Myocyte (in vitro differentiated cells): ENCODE measurements around the gene CCDC12. TPM values are rescaled to one million over a fixed set of nuclear protein-coding genes. Genes with fewer than 3 reads are reported as not detected.
A peak's percentile ranks its signal among the peaks of the same experiment; 100 is the strongest.
"Not testable (repeated sequence)": the region's sequence is repeated elsewhere in the genome, so short reads cannot be mapped to it uniquely, and the experiment has no call there.

Experiments
- DNase-seq: peaks from one replicate; pipeline ENCODE4 v3.0.0-alpha.2; 2012; ENCODE audit warnings: low read depth
- total RNA-seq: library from RNA; depleted of rRNA; stranded (reverse); fragments of >200 nt; gene quantifications from 2 replicates; pipeline ENCODE4 v1.2.3, GENCODE V29; 2014

CCDC12 gene
- total RNA-seq, 1 donor from 2014 or later = 22.6 TPM

DNA sequence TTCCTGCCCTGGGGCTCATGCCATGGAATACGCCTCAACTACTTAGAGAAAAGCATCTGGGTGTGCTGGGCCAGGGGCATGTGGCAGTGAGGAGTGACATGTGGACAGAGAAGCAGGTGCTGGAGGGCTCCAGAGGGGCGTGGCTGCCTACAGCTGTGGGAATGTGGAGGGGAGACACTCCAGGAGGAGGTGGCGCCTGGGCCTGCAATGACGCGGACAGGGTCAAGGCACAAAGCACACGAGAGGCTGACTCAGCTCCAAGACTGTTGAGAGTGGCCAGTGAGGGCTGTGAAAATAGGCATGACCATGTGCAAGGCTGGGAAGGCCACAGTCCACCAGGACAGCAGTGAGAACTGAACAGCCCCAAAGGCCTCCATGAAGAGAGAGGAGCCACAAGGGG, 50.5 kb downstream of the CCDC12 start:
- peak; percentile 99 for DNase-seq

DNA sequence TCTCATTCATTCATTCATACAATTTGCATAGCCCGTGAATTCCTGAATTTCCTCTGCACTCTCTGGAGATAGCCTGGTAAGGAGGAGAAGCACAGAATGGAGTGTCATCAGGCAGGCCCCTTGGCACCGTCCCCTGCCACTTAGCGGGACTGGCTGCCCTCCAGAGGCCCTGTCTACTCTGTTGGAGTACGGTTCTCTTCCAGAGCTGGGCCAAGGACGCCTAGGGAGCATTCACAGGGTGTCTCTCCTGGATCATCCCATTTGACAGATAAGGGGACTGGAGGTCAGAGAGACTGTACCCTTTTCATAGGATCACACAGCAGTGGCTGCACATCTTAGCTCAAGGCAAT, 51.0 kb downstream of the CCDC12 start:
- no peak for DNase-seq

DNA sequence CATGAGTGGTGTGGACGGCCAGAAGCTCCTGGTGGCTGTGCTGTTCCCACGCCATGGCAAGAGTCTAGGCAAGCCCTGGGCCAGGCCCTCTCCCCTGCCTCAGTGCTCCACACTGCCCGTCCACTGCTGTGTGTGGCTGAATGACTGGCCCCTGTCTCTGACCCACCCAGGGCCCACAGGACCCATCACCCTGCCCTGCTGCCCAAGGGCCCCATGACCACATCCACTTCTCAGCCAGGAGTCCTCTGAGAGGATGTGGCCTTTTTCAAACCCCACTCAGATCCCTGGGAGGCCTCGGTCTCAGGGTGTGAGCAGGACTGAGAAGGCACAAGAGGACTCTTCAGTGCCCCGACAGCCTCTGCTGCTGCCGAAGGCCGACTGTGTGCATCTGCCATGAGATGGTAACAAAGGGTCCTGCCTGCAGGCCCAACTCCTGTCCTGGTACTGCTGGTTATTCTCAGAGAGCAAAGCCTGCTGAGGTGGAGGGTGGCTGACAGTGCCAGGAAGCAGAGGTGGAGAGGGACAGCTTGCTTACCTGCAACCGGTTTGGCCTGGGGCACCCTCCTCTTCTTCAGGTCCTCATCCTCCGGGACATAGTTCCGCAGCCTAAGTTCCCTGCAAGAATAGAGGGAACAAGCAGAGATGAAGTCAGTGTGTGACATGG, 51.5 kb downstream of the CCDC12 start:
- no peak for DNase-seq

DNA sequence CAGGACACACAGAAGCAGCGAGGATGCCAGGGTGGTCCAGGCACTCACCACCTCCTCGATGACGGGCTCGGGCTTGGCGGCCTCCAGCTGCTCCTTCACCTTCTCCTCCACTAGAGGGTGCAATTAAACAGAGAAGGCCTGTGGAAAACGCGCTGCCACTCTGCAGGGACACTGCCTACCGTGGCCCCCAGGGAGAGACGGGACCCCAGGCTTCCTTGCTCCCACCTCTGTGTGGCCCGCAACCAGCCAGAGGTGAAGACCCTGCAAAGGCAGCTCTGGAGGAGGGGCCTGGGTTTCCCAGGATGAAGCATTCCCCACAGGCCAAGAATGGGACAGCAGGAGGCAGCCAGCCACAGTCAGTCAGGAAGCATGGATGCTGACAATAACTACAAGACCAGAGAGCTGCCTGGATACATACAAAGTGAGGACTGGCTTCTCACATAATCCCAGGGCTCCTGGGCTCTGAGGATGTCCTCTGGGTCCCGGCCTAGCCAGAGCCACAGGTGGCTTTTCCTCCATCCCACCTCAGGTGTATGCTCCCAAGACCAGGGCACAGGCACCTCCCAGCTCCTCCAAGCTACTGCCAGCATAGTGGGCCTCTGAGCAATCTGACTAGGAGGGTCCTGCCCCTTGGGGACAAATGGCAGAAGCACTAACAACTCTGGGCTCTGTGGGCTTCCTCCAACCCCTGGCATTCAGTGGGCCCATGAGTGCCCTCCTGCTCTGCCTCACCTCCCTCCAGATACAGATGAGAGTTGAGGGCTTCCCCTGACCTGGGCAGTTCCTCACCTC, 52.8 kb downstream of the CCDC12 start:
- peak; percentile 49 for DNase-seq

DNA sequence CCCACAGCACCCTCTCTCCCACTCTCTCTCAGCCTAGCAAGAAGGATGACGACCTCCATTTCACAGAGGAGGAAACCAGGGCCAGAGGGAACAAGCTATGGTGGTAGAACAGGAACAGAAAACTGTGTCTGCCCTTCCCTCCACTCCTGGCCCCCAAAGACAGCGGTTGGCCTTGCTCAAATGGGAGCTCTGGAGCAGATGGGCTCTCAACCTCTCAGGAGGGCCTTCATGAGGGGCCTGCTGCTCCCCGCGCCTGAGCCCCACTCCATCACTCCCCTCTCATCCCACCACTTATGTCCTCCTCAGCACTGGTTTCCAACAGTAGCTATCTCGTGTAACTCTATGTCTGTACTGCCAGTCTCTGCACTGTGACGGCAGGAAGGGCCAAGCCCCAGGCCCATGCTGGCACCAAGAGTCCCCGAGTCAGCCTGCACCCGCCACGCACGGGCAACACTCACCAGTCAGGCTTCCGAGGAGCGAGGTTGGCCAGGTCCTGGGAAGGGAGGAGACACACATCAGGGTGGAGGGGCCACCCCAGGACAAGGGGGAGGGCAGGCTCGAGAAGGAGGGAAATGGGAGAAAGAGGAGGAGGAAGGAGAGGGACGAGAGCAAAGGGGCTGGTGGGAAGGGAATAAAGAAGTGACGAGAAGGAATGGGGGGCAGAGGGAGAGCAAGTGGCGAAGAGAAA, 53.5 kb downstream of the CCDC12 start:
- DNase-seq = no peak

DNA sequence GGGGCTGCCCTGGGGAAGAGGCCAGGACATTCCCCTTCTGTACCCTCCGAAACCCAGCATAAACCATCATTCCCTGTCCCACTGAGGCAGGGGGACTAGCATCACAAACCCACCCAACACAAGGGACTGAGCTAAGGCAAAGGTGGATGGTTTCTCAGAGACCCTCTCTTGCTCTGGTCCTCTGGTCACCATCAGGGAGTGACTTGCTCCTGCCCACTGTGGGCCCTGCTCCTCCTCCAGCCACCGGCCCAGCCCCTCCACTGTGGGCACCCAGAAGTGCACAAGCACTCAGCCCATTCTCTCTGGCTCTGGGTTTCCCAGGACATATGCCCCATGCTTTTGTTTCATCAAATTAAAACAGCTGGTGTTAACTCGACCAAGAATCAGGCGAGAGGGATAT, 54.1 kb downstream of the CCDC12 start:
- DNase-seq = no peak

DNA sequence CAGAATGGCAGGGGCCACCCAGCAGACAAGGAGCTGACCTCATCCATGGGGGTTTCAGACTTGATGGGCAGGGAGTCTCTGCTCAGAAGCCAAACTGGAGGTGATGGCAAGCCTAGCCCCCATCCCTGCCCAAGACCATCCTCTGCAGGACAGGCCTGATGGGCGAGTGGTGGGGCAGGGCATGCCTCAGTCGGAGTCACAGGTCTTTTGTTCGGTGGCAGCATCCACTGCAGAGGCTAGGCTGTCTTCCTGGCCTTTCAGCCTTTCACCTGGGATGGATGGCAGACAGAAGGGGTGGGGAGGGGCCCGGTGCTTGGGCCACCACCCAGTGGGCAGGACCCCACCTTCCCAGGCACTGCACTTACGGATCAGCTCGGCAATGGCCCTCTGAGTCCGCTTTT, 54.7 kb downstream of the CCDC12 start:
- no peak for DNase-seq

DNA sequence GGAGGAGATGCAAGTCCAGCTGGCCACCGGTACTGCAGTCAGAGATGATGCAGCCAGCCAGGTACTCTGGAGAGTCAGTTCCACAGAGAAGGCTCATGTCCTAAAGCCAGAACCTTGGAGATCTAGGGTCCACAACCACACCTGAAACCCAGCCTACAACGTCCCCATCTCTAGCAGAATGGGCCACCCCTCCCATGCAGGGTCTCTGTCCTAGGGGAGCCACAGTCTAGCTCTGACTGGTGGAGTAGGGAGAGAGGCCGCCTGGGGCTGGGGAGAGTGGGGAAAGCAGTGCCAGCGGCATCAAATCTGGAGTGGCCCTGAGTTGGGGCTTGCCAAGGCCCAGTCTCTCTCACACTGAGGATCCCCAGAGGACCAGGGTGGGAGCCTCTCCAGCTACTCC, 55.5 kb downstream of the CCDC12 start:
- DNase-seq = no peak

DNA sequence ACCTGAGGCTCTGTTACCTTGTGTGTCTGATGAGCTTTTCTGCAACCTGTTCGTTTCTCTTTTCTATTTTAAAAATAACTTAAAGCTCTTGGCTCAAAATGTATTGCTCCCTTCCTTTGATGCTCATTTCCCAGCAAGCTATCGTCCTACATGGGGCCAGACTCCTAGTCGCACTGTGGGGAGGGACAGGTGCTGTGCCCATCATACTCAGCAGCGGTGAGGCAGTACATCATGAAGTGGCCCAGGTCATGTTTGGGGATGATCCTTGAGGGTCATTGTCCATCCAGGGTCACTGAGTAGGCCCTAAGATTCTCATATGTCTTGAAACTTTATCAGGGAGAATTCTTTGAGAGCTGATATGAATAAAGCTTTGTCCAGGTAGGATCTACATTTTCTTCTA, 57.9 kb downstream of the CCDC12 start:
- no peak for DNase-seq

DNA sequence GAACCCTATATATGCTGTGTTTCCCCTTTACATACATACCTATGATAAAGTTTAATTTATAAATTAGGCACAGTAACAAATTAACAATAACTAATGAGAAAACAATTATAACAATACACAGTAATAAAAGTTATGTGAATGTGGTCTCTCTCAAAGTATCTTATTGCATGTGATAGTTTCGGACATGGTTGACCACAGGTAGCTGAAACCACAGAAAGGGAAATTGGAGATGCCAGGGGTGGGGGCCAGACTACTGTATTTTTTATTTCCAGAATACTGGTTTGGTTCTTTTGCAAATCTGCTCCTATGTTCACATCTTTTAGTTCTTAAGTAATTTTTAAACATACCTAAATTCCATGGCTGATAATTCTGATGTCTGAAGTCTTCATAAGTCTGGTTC, 58.3 kb downstream of the CCDC12 start:
- peak; percentile 17 for DNase-seq

DNA sequence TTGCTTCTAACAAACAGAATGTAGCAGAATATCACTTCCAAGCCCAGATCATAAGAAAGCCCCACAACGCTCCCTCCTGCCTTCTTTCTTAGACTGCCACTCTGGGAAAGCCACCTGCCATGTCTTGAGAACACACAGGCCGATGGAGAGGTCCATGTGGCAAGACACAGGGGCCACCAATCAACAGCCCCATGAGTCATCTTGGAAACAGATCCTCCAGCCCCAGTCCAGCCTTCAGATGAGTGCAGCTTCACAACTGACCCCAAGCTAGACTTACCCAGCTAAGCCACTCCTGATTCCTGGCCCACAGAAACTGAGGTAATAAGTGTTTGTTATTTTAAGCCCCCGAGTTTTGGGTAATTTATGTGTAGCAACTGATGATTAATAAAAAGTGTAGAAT, 59.3 kb downstream of the CCDC12 start:
- no peak for DNase-seq

DNA sequence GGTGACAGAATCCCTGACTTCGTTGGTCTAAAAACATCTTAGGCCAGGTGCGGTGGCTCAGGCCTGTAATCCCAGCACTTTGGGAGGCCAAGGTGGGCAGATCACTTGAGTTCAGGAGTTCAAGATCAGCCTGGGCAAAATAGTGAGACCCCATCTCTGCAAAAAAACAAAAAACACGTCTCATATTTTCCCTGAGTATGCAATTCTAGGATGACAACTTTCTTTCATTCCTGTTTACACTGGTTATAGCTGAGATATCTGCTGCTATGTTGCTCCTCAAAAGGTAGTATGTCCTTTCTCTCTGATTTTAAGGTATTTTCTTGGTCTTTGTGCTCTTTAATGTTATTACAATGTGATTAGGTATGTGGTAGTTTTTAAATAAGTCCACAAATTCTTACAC, 59.7 kb downstream of the CCDC12 start:
- no peak for DNase-seq

DNA sequence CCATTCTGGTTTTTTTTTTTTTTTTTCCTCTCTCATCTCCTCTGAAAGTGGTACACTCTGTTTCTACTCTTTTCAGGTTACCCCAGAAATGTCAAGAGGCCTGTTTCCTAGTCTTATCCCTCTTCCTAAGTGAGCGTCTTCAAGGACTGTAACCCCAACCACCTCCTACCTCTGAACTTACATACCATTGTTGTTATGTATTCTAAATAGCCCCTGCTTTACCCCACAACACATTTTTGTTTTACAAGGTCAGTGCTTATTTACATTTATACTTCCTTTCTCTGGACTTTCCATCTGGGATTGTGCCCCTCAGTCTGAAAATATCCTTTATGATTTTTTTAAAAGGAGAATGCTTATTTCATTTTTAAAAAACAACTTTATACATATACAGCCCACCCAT, 60.3 kb downstream of the CCDC12 start:
- DNase-seq = no peak

DNA sequence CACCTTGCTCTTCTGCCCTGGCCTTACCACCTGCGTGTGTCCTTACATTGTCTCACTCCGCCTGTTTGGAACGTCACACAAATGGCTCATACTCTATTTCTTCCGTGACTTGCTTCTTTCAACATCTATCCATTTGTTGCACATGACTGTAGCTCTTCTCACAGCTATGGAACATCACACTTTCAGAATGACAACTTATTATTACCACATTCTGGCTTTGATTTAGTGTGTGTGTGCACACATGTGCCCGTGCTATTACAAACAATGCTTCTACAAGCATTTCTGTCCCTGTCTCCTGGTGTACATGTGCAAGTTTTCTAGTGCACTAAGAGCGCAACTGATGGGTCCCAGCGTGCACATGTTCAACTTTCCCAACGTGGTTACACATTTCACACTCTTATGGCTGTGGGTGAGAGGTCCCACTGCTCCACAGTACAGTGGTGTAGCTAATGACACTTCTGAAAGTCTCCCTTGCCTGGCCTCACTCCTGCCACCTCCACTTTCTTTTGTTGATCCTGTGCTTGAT, 61.2 kb downstream of the CCDC12 start:
- no peak for DNase-seq

DNA sequence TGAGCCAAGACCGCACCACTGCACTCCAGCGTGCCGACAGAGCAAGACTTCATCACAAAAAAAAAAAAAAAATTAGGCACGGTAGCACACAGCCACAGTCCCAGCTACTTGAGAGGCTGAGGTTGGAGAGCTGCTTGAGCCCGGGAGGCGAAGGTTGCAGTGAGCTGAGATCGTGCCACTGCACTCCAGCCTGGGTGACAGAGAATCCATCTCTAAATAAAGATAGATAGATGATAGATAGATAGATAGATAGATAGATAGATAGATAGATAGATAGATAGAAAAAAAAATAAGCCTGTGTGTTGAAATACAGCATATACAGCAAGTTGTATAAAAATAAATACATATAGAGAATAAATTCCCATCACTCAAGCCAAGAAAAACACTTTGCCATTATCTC, 61.7 kb downstream of the CCDC12 start:
- DNase-seq = no peak

DNA sequence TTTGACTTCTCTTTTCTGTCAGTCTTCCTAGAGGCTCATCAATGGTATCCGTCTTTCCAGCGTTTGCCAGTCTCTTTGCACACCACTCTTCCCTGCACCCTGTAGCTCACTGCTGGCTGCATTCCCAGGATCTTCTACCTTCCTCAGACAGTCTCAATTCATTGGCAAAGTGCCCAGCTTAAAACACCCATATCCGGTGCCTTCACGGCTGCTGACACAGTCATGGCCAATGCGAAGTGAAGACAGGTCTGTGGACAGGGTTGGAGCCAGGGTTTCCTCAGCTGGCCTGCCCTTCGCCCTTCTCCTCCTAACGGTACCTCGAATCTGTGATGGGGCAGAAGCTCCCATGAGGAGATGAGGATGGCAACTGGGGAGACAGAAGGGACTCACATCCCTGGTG, 62.9 kb downstream of the CCDC12 start:
- no peak for DNase-seq

DNA sequence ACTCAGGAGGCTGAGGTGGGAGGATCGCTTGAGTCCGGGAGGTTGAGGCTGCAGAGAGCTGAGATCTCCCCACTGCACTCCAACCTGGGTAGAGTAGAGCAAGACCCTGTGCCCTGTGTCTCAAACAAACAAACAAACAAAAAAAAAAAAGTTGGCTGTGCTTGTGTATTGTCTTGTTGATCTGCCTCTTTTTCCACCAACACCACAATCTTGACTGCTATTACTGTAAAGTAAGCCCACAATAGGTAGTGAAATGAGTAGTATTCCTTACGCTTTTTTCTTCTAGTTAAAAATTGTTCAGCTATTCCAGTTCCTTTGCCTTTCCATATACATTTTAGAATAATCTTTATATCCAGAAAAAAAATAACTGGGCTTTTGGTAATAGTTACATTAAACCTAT, 63.6 kb downstream of the CCDC12 start:
- DNase-seq = no peak

DNA sequence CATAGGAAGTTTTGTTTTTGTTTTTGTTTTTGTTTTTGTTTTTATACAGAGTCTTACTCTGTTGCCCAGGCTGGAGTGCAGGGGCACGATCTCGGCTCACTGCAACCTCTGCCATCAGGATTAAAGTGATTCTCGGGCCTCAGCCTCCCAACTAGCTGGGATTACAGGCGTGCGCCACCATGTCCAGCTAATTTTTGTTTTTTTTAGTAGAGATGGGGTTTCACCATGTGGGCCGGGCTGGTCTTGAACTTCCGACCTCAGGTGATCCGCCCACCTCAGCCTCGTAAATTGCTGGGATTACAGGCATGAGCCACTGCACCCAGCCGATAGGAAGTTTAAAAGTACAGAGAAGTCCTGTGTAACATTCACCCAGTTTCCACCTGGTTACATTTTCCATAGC, 65.6 kb downstream of the CCDC12 start:
- not testable (repeated sequence) for DNase-seq

DNA sequence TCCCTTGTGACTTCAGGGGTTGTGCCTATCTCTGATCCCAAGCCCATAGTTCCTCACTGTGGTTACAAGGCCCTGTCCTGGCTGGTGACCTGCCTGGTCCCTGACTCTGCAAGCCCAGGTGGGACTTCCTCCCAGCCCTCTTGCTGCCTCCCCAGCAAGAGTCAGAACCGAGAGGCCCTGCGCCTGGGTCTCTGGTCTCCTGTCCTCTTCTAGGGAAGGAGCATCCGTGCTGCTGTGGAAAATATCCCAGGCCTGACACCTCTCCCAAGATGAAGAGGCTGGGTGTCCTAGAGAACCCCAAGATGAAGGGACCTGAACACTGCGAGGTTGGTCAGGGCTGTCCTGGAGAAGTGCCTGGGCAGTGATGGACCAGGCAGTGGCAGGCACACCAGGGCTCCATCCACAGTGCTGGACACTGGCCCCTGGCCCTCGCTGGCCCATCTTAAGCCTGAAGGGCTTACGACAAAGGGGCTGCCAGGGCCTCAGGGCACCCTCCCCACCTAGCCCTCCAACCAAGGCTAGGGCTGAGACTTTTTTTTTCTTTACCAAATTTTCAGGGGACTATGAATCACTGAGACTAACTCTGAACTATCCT, 66.3 kb downstream of the CCDC12 start:
- no peak for DNase-seq

DNA sequence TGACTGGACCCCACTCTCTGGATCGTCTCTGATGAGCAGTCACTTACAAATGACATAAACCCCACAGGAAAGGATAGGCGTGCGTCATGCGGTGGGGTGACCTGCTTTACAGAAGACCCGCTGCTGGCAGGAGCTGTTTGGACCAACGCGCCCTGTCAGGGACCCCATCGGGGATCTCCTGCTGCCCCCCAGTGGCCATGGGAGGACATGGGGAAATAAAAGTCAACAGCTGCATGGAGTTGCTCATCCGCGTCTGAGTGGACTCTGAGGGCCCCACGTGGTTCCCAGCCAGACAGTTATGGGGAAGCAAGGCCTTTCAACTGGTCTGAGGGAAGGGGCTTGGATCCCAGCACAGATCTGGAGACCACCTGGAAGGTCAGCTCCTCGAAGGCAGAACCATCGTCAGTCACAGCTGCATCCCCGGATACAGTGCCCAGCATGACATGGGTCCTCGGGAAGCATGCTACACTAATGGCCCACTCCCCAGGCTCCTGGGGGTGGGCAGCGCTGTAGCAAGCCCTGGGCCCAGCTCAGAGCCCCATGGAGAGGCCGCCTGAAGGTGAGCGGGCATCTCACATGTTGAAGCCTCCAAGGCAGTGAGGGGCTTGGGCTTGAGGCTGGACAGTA, 66.9 kb downstream of the CCDC12 start:
- DNase-seq = peak; percentile 93

DNA sequence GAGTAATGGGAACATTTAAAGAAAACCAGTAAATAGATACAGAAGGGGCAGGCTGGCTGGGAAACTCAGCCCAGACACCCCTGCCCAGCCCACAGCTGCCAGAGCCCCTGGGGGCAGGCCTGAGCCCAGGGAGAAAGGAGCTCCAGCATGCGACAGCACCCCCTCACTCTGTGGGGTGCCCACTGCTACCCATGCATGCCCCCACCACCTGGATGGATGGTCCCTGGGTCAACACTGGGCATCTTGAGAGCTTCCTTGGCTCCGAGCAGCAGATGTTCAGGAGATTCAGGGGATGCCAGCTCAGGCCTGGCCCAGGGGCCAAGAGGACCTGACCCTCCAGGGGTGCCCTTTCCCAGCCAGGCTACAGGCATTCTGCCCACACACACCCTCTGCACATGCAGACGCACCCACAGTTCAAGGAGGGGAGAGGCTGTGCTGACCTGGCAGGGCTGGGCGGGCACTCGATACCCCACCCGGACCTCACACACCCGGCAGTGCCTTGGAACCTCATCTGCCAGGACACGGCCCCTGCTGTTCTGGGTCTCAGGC, 67.5 kb downstream of the CCDC12 start:
- no peak for DNase-seq
